Liver (tissue), 9 donors: Measurements from ENCODE around the gene ZNF331. TPM values are rescaled to one million over a fixed set of nuclear protein-coding genes. Genes with fewer than 3 reads are reported as not detected.

ENCODE experiments used
- DNase-seq: peaks from one replicate; pipeline ENCODE4 v3.0.0-alpha.2; 2017; ENCODE audit warnings: low spot score
- H3K27ac ChIP-seq, 2 donors: one replicate each; pipeline ENCODE4 v1.7.0; 2013; ENCODE audit warnings: inconsistent platforms in 2 of 2, low read length in 2 of 2, control low read depth in 1 of 2, low read depth in 1 of 2, mild to moderate bottlenecking in 1 of 2
- H3K27me3 ChIP-seq, 4 donors: one replicate each; pipeline versions ENCODE4 v1.6.1 to v1.7.0; 2013; ENCODE audit warnings: low read length in 3 of 4, inconsistent platforms in 1 of 4, mild to moderate bottlenecking in 1 of 4, moderate library complexity in 1 of 4; ENCODE audit not compliant: control insufficient read depth in 4 of 4, insufficient read depth in 4 of 4
- H3K36me3 ChIP-seq, 4 donors: one replicate each; pipeline versions ENCODE4 v1.6.1 to v1.7.0; 2013; ENCODE audit warnings: low read length in 3 of 4, mild to moderate bottlenecking in 3 of 4, low read depth in 1 of 4, moderate library complexity in 1 of 4; ENCODE audit not compliant: control insufficient read depth in 4 of 4, insufficient read depth in 3 of 4
- H3K4me1 ChIP-seq, 4 donors: one replicate each; pipeline versions ENCODE4 v1.6.1 to v1.7.0; 2013; ENCODE audit warnings: low read length in 3 of 4, mild to moderate bottlenecking in 3 of 4, moderate library complexity in 1 of 4; ENCODE audit not compliant: control insufficient read depth in 4 of 4, insufficient read depth in 4 of 4
- H3K4me3 ChIP-seq, 3 donors: one replicate each; pipeline versions ENCODE4 v1.6.1 to v1.7.0; 2013; ENCODE audit warnings: low read length in 3 of 3, control low read depth in 1 of 3, low read depth in 1 of 3, mild to moderate bottlenecking in 1 of 3
- H3K9ac ChIP-seq, 2 donors: one replicate each; pipeline ENCODE4 v1.7.0; 2013; ENCODE audit warnings: low read length in 2 of 2, mild to moderate bottlenecking in 2 of 2, moderate library complexity in 2 of 2, control low read depth in 1 of 2, low read depth in 1 of 2
- H3K9me3 ChIP-seq, 4 donors: one replicate each; pipeline versions ENCODE4 v1.6.1 to v1.7.0; 2013; ENCODE audit warnings: low read length in 3 of 4; ENCODE audit not compliant: control insufficient read depth in 4 of 4
- ATF3 ChIP-seq: IDR thresholded peaks from 2 replicates; pipeline ENCODE4 v1.6.1; 2016; ENCODE audit warnings: antibody characterized with exemption
- EGR1 ChIP-seq, 2 donors: IDR thresholded peaks; 2 replicates each; pipeline ENCODE4 v1.6.1; 2016 to 2018; ENCODE audit warnings: antibody characterized with exemption in 2 of 2, low read depth in 2 of 2
- FOXA1 ChIP-seq: IDR thresholded peaks from 2 replicates; pipeline ENCODE4 v1.6.1; 2016; ENCODE audit warnings: antibody characterized with exemption
- FOXA2 ChIP-seq: IDR thresholded peaks from 2 replicates; pipeline ENCODE4 v1.6.1; 2016; ENCODE audit warnings: antibody characterized with exemption
- GABPA ChIP-seq, 2 donors: IDR thresholded peaks in 1 of 2; conservative IDR thresholded peaks in 1 of 2; 2 replicates each; pipeline ENCODE4 v1.6.1; 2016; ENCODE audit warnings: antibody characterized with exemption in 2 of 2, mild to moderate bottlenecking in 1 of 2, moderate library complexity in 1 of 2
- HNF4A ChIP-seq, 2 donors: conservative IDR thresholded peaks; 2 replicates each; pipeline ENCODE4 v1.6.1; 2016; ENCODE audit warnings: antibody characterized with exemption in 2 of 2, mild to moderate bottlenecking in 2 of 2
- HNF4G ChIP-seq: IDR thresholded peaks from 2 replicates; pipeline ENCODE4 v1.6.1; 2016; ENCODE audit warnings: antibody characterized with exemption
- JUND ChIP-seq, 2 donors: IDR thresholded peaks; 2 replicates each; pipeline ENCODE4 v1.6.1; 2016; ENCODE audit warnings: antibody characterized with exemption in 2 of 2
- NR2F2 ChIP-seq: IDR thresholded peaks from 2 replicates; pipeline ENCODE4 v1.6.1; 2016; ENCODE audit warnings: antibody characterized with exemption
- RAD21 ChIP-seq, 2 donors: IDR thresholded peaks; 2 replicates each; pipeline ENCODE4 v1.6.1; 2016; ENCODE audit warnings: antibody characterized with exemption in 2 of 2, mild to moderate bottlenecking in 2 of 2
- RXRA ChIP-seq, 2 donors: IDR thresholded peaks; 2 replicates each; pipeline ENCODE4 v1.6.1; 2017 to 2018; ENCODE audit warnings: antibody characterized with exemption in 2 of 2, mild to moderate bottlenecking in 1 of 2
- SP1 ChIP-seq: IDR thresholded peaks from 2 replicates; pipeline ENCODE4 v1.6.1; 2018; ENCODE audit warnings: antibody characterized with exemption, mild to moderate bottlenecking
- YY1 ChIP-seq: IDR thresholded peaks from 2 replicates; pipeline ENCODE4 v1.6.1; 2016; ENCODE audit warnings: antibody characterized with exemption, mild to moderate bottlenecking
- WGBS: extraction: QIAGEN DNeasy Blood & Tissue Kit; methylation state at CpG from one replicate; pipeline ENCODE4 v1.1.7; 2013; 5-methylcytosine and 5-hydroxymethylcytosine counted together
- polyA plus RNA-seq, 2 donors: library from polyadenylated mRNA; stranded (reverse) in 1 of 2; unstranded in 1 of 2; fragments of 200-250 nt in 1 of 2; fragments of >200 nt in 1 of 2; fragmentation: Nextera tagmentation in 1 of 2; extraction: Ambion mirVana in 1 of 2; gene quantifications; one replicate each; pipeline versions ENCODE4 v1.2.1 to v1.2.3, GENCODE V29; 2013 to 2015
- total RNA-seq, 2 donors: library from RNA; depleted of rRNA; stranded (reverse); fragments of >200 nt; gene quantifications; one replicate each; pipeline ENCODE4 v1.2.3, GENCODE V29; 2014
- TF ChIP-seq, protein P1 (sequence below): IDR thresholded peaks from 2 replicates; pipeline ENCODE4 v1.6.1; 2016; ENCODE audit warnings: antibody characterized with exemption
- TF ChIP-seq, protein P2 (sequence below): IDR thresholded peaks from 2 replicates; pipeline ENCODE4 v1.6.1; 2016; ENCODE audit warnings: antibody characterized with exemption, mild to moderate bottlenecking
- TF ChIP-seq, protein P3 (sequence below): fragments of 150-350 bp; IDR thresholded peaks from 2 replicates; pipeline ENCODE4 v1.5.1; 2017; ENCODE audit warnings: improper control_type of control experiment, low read depth, low read length; ENCODE audit not compliant: missing input control
- donor health status: healthy.
- donor health status: healthy.
- donor health status: healthy.
- donor health status: healthy.
- donor health status: healthy.

Gene ZNF331
- total and polyA plus RNA-seq, 4 donors: 2.8 to 9.7 (median 5.7) TPM

DNA sequence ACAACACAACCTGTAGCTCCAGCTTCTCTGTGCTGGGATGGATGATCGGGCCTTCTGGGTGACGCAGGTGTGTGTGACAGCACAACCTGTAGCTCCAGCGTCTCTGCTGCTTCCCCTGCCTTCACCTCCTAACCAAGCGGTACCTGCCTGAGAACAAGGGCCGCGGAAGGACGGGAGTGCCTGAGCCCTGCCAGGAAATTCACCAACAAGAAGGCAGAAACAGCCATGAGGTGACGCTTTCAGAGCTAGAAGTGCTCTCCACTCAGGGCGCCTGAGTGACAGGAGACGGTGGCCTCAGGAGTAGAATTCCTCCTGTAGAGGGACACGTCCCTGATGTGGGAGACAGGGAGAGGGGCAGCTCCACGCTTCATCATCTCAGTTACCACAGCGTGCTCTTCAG is 17.4 kb downstream of the ZNF331 start:
- H3K36me3 ChIP-seq: no peaks in the 10 kb centered on the region
- no peak overlapping the region for H3K9ac ChIP-seq
- WGBS: 94% methylated on average over 13 of the region's 13 CpGs

GRCh38 chr19:53571339-53571738 is 33.4 kb downstream of the ZNF331 start:
- no peak overlapping the region for H3K27ac ChIP-seq
- peaks cover 3 to 19% (median 10%) of the 10 kb centered on the region in 4 donors for H3K9me3 ChIP-seq
- 94% methylated on average over 12 of the region's 12 CpGs for WGBS
- H3K36me3 ChIP-seq: peaks cover 3 to 27% (median 19%) of the 10 kb centered on the region in 4 donors
- H3K4me3 ChIP-seq: no peak overlapping the region
- no peak overlapping the region for H3K9ac ChIP-seq
- DNase-seq: no peak
- no peaks in the 10 kb centered on the region for H3K27me3 ChIP-seq
- no peaks in the 10 kb centered on the region for H3K4me1 ChIP-seq
- TF ChIP-seq YY1 (no peak), JUND (IDR thresholded peaks at IDR 0.05) (no peak), FOXA1 (no peak), ATF3 (no peak), HNF4A (conservative IDR thresholded peaks at IDR 0.05) (no peak), HNF4G (no peak), RXRA (IDR thresholded peaks at IDR 0.05) (no peak), NR2F2 (no peak)
- TF ChIP-seq, protein P1, sequence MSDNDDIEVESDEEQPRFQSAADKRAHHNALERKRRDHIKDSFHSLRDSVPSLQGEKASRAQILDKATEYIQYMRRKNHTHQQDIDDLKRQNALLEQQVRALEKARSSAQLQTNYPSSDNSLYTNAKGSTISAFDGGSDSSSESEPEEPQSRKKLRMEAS: no peak
- TF ChIP-seq, protein P2, sequence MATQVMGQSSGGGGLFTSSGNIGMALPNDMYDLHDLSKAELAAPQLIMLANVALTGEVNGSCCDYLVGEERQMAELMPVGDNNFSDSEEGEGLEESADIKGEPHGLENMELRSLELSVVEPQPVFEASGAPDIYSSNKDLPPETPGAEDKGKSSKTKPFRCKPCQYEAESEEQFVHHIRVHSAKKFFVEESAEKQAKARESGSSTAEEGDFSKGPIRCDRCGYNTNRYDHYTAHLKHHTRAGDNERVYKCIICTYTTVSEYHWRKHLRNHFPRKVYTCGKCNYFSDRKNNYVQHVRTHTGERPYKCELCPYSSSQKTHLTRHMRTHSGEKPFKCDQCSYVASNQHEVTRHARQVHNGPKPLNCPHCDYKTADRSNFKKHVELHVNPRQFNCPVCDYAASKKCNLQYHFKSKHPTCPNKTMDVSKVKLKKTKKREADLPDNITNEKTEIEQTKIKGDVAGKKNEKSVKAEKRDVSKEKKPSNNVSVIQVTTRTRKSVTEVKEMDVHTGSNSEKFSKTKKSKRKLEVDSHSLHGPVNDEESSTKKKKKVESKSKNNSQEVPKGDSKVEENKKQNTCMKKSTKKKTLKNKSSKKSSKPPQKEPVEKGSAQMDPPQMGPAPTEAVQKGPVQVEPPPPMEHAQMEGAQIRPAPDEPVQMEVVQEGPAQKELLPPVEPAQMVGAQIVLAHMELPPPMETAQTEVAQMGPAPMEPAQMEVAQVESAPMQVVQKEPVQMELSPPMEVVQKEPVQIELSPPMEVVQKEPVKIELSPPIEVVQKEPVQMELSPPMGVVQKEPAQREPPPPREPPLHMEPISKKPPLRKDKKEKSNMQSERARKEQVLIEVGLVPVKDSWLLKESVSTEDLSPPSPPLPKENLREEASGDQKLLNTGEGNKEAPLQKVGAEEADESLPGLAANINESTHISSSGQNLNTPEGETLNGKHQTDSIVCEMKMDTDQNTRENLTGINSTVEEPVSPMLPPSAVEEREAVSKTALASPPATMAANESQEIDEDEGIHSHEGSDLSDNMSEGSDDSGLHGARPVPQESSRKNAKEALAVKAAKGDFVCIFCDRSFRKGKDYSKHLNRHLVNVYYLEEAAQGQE: no peak

More for the DNA sequence above, 17.4 kb downstream of the ZNF331 start:
- no peaks in the 10 kb centered on the region for H3K27me3 ChIP-seq
- peaks cover 0 to under 1% (median 0%) of the 10 kb centered on the region in 4 donors for H3K9me3 ChIP-seq
- H3K4me1 ChIP-seq: peaks cover 0 to 3% (median 1%) of the 10 kb centered on the region in 4 donors
- DNase-seq: no peak
- no peak overlapping the region for H3K4me3 ChIP-seq
- TF ChIP-seq, protein P1: no peak
- TF ChIP-seq YY1 (no peak), FOXA1 (no peak)
- H3K27ac ChIP-seq: no peak overlapping the region

- 96% methylated on average over 20 of the region's 20 CpGs for WGBS
- Histone ChIP-seq H3K36me3 (peaks cover 3 to 38% (median 26%) of the 10 kb centered on the region in 4 donors), H3K9me3 (peaks cover 21 to 62% (median 32%) of the 10 kb centered on the region in 4 donors), H3K4me3 (peak overlapping the region in 2 of 3 donors; percentile 44 to 55), H3K27ac (no peak overlapping the region), H3K4me1 (no peaks in the 10 kb centered on the region), H3K27me3 (no peaks in the 10 kb centered on the region), H3K9ac (no peak overlapping the region)
- no peak for DNase-seq
- TF ChIP-seq HNF4G (no peak), RXRA (IDR thresholded peaks at IDR 0.05) (no peak), FOXA1 (no peak), GABPA (IDR thresholded peaks at IDR 0.05 in 1 of 2, conservative IDR thresholded peaks at IDR 0.05 in 1 of 2) (no peak), EGR1 (IDR thresholded peaks at IDR 0.05; ENCODE audit: low read depth in 2 of 2) (no peak), RAD21 (IDR thresholded peaks at IDR 0.05) (no peak), HNF4A (conservative IDR thresholded peaks at IDR 0.05) (no peak), YY1 (no peak), NR2F2 (no peak), SP1 (no peak), FOXA2 (no peak)
- TF ChIP-seq, protein P1: no peak
- TF ChIP-seq, protein P2: no peak
- TF ChIP-seq, protein P3, sequence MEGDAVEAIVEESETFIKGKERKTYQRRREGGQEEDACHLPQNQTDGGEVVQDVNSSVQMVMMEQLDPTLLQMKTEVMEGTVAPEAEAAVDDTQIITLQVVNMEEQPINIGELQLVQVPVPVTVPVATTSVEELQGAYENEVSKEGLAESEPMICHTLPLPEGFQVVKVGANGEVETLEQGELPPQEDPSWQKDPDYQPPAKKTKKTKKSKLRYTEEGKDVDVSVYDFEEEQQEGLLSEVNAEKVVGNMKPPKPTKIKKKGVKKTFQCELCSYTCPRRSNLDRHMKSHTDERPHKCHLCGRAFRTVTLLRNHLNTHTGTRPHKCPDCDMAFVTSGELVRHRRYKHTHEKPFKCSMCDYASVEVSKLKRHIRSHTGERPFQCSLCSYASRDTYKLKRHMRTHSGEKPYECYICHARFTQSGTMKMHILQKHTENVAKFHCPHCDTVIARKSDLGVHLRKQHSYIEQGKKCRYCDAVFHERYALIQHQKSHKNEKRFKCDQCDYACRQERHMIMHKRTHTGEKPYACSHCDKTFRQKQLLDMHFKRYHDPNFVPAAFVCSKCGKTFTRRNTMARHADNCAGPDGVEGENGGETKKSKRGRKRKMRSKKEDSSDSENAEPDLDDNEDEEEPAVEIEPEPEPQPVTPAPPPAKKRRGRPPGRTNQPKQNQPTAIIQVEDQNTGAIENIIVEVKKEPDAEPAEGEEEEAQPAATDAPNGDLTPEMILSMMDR: no peak
Measured at GRCh38 chr19:53576941-53577653, 39.2 kb downstream of the ZNF331 start.
